HCT116 (cell line): Measurements from ENCODE around the gene EPHA3. TPM values are rescaled to one million over a fixed set of nuclear protein-coding genes. Genes with fewer than 3 reads are reported as not detected.

Source experiments
- ATAC-seq: fragments of 200-7000 bp; cut with Tn5 transposase; 2 replicates; pipeline ENCODE4 v1.9.1; 2020; ENCODE audit warnings: mild to moderate bottlenecking, moderate library complexity
- BruUV-seq: library from RNA; stranded (reverse); fragments of 400-500 nt; replicated peaks from 2 replicates; lab custom pipeline; 2021; lab: Mats Ljungman, UMichigan
- CTCF ChIA-PET: fragments of 300-600 bp; sonication (Branson Sonifier 250); formaldehyde crosslinking; loops from one replicate; lab custom pipeline; 2021; ENCODE audit warnings: antibody characterized with exemption; lab: Charles Lee
- POLR2A ChIA-PET: fragments of 300-600, 350-600 bp; sonication (Branson Sonifier 250); formaldehyde crosslinking; loops from one replicate; lab custom pipeline; 2021; ENCODE audit warnings: antibody characterized with exemption; lab: Charles Lee
- RAD21 ChIA-PET, 2 experiments: fragments of 300-600 bp; sonication (Branson Sonifier 250); formaldehyde crosslinking; loops; one replicate each; lab custom pipeline; 2023; ENCODE audit warnings: low total read pairs in 2 of 2; ENCODE audit not compliant: uncharacterized antibody in 2 of 2, unreplicated experiment in 2 of 2, low non-redundant PET in 1 of 2; lab: Charles Lee
- DNase-seq: peaks from one replicate; pipeline ENCODE4 v3.0.0-alpha.2; 2010; ENCODE audit warnings: low read depth, low spot score
- H2AFZ ChIP-seq: fragments of 200-600 bp; shearing (Covaris generic), sonication (generic); 2 replicates; pipeline ENCODE4 v1.6.1; 2017; ENCODE audit warnings: low read depth, mixed run types, mixed read lengths, antibody characterized with exemption, low read length; ENCODE audit not compliant: poor library complexity, severe bottlenecking
- H3K27ac ChIP-seq: 2 replicates; pipeline ENCODE4 v1.5.1; 2012; ENCODE audit warnings: low read depth, low read length
- H3K27me3 ChIP-seq: fragments of 200-600 bp; sonication (generic); 2 replicates; pipeline ENCODE4 v1.6.1; 2016; ENCODE audit warnings: mixed run types, low read length, mixed read lengths; ENCODE audit not compliant: insufficient read depth
- H3K36me3 ChIP-seq, 2 experiments: fragments of 200-500 bp in 1 of 2; fragments of 200-600 bp in 1 of 2; sonication (Bioruptor generic) in 1 of 2; sonication (generic) in 1 of 2; 2 replicates each; pipeline versions ENCODE4 v1.5.1 to v1.6.1; 2014 to 2016; ENCODE audit warnings: low read length in 2 of 2, inconsistent platforms in 1 of 2, mixed read lengths in 1 of 2, mixed run types in 1 of 2; ENCODE audit not compliant: insufficient read depth in 2 of 2, control insufficient read depth in 1 of 2
- H3K4me1 ChIP-seq, 2 experiments: fragments of 200-600 bp in 1 of 2; sonication (generic) in 1 of 2; 2 replicates each; pipeline versions ENCODE4 v1.5.1 to v1.6.1; 2012 to 2017; ENCODE audit warnings: low read length in 2 of 2, inconsistent platforms in 1 of 2, mild to moderate bottlenecking in 1 of 2, mixed read lengths in 1 of 2, mixed run types in 1 of 2, moderate library complexity in 1 of 2; ENCODE audit not compliant: insufficient read depth in 2 of 2, control insufficient read depth in 1 of 2
- H3K4me2 ChIP-seq: fragments of 200-600 bp; sonication (generic); 2 replicates; pipeline ENCODE4 v1.6.1; 2017; ENCODE audit warnings: mixed run types, low read length, mixed read lengths
- H3K4me3 ChIP-seq, 2 experiments: fragments of 200-600 bp in 1 of 2; sonication (generic) in 1 of 2; replicated peaks in 1 of 2; 2 replicates each; pipeline ENCODE4 v1.5.1; 2011 to 2016; ENCODE audit warnings: low read length in 2 of 2, control low read depth in 1 of 2, low read depth in 1 of 2, mild to moderate bottlenecking in 1 of 2, mixed read lengths in 1 of 2, mixed run types in 1 of 2
- H3K79me2 ChIP-seq: fragments of 200-600 bp; sonication (generic); 2 replicates; pipeline ENCODE4 v1.6.1; 2017; ENCODE audit warnings: mild to moderate bottlenecking, mixed run types, low read length, moderate library complexity, mixed read lengths; ENCODE audit not compliant: insufficient read depth
- H3K9ac ChIP-seq: fragments of 200-600 bp; sonication (generic); 2 replicates; pipeline ENCODE4 v1.6.1; 2016; ENCODE audit warnings: low read length, mixed read lengths
- H3K9me2 ChIP-seq: fragments of 200-600 bp; sonication (generic), shearing (Covaris generic); 2 replicates; pipeline ENCODE4 v1.6.1; 2017; ENCODE audit warnings: mixed run types, mild to moderate bottlenecking, moderate library complexity; ENCODE audit not compliant: insufficient read depth
- H3K9me3 ChIP-seq, 2 experiments: fragments of 200-500 bp in 1 of 2; fragments of 200-600 bp in 1 of 2; sonication (Bioruptor generic) in 1 of 2; sonication (generic) in 1 of 2; 2 replicates each; pipeline ENCODE4 v1.6.1; 2014 to 2017; ENCODE audit warnings: low read length in 2 of 2, mixed read lengths in 2 of 2, inconsistent platforms in 1 of 2, low read depth in 1 of 2, mild to moderate bottlenecking in 1 of 2, mixed run types in 1 of 2, moderate library complexity in 1 of 2; ENCODE audit not compliant: control insufficient read depth in 1 of 2, insufficient read depth in 1 of 2
- H4K20me1 ChIP-seq: fragments of 200-600 bp; sonication (generic), shearing (Covaris generic); 2 replicates; pipeline ENCODE4 v1.6.1; 2017; ENCODE audit warnings: mixed run types, mild to moderate bottlenecking, moderate library complexity; ENCODE audit not compliant: insufficient read depth
- CBX3 ChIP-seq: IDR thresholded peaks from 2 replicates; pipeline ENCODE4 v1.6.1; 2012; ENCODE audit warnings: low read depth
- EGR1 ChIP-seq: IDR thresholded peaks from 2 replicates; pipeline ENCODE4 v1.6.1; 2012; ENCODE audit warnings: low read depth
- ELF1 ChIP-seq: IDR thresholded peaks from 2 replicates; pipeline ENCODE4 v1.6.1; 2012; ENCODE audit warnings: low read depth, borderline replicate concordance
- EZH2 ChIP-seq: fragments of 200-600 bp; sonication (generic); IDR thresholded peaks from 2 replicates; pipeline ENCODE4 v1.6.1; 2017; ENCODE audit warnings: antibody characterized with exemption, mixed run types
- EZH2phosphoT487 ChIP-seq: fragments of 200-600 bp; IDR thresholded peaks from 2 replicates; pipeline ENCODE4 v1.6.1; 2018; ENCODE audit warnings: antibody characterized with exemption, borderline replicate concordance
- FOSL1 ChIP-seq: IDR thresholded peaks from 2 replicates; pipeline ENCODE4 v1.6.1; 2012; ENCODE audit warnings: low read depth
- POLR2A ChIP-seq: IDR thresholded peaks from 2 replicates; pipeline ENCODE4 v1.7.0; 2011; ENCODE audit warnings: borderline replicate concordance; ENCODE audit not compliant: insufficient read depth, insufficient read length; ENCODE audit errors: extremely low read depth
- RAD21 ChIP-seq: IDR thresholded peaks from 2 replicates; pipeline ENCODE4 v1.6.1; 2012; ENCODE audit warnings: low read depth, mild to moderate bottlenecking
- SIN3A ChIP-seq: IDR thresholded peaks from 2 replicates; pipeline ENCODE4 v1.6.1; 2012; ENCODE audit warnings: low read depth
- TCF7L2 ChIP-seq: IDR thresholded peaks from 2 replicates; pipeline ENCODE4 v1.7.0; 2011; ENCODE audit warnings: borderline replicate concordance, inconsistent platforms; ENCODE audit not compliant: insufficient read depth, insufficient read length; ENCODE audit errors: extremely low read depth
- YY1 ChIP-seq: IDR thresholded peaks from 2 replicates; pipeline ENCODE4 v1.6.1; 2011; ENCODE audit warnings: low read length, low read depth, moderate library complexity, mild to moderate bottlenecking; ENCODE audit not compliant: insufficient replicate concordance; ENCODE audit errors: extremely low read depth
- ZFX ChIP-seq: fragments of 450-650 bp; IDR thresholded peaks from 2 replicates; pipeline ENCODE4 v1.6.1; 2017
- ZNF274 ChIP-seq: fragments of 200-500 bp; sonication (Bioruptor generic); IDR thresholded peaks from 2 replicates; pipeline ENCODE4 v1.6.1; 2014; ENCODE audit warnings: mild to moderate bottlenecking, low read depth, low read length, inconsistent platforms
- intact Hi-C: fragments of 100-400 bp; cut with micrococcal nuclease; formaldehyde crosslinking; loops from 2 replicates; pipeline ENCODE4 v1.10.0; 2022
- total RNA-seq: library from RNA; stranded (reverse); gene quantifications from one replicate; pipeline ENCODE4 v1.2.1, GENCODE V29; 2021; ENCODE audit not compliant: unreplicated experiment
- TF ChIP-seq, protein P1 (sequence below): IDR thresholded peaks from 2 replicates; pipeline ENCODE4 v1.6.1; 2012
- TF ChIP-seq, protein P2 (sequence below), 3 experiments: fragments of 200-600 bp in 1 of 3; sonication (generic) in 1 of 3; IDR thresholded peaks in 2 of 3; conservative IDR thresholded peaks in 1 of 3; 2 replicates each; pipeline ENCODE4 v1.5.1; 2012 to 2017; ENCODE audit warnings: low read depth in 2 of 3, low read length in 2 of 3, antibody characterized with exemption in 1 of 3, borderline replicate concordance in 1 of 3, control low read depth in 1 of 3, mild to moderate bottlenecking in 1 of 3, mixed read lengths in 1 of 3, mixed run types in 1 of 3, moderate library complexity in 1 of 3; ENCODE audit not compliant: insufficient read depth in 1 of 3
- TF ChIP-seq, protein P3 (sequence below): IDR thresholded peaks from 2 replicates; pipeline ENCODE4 v1.6.1; 2012; ENCODE audit warnings: low read depth
- TF ChIP-seq, protein P4 (sequence below): IDR thresholded peaks from 2 replicates; pipeline ENCODE4 v1.6.1; 2011; ENCODE audit warnings: mild to moderate bottlenecking, low read length, moderate library complexity; ENCODE audit not compliant: insufficient replicate concordance; ENCODE audit errors: extremely low read depth

EPHA3 gene
- total RNA-seq, 1 experiment from 2014 or later = not detected

DNA sequence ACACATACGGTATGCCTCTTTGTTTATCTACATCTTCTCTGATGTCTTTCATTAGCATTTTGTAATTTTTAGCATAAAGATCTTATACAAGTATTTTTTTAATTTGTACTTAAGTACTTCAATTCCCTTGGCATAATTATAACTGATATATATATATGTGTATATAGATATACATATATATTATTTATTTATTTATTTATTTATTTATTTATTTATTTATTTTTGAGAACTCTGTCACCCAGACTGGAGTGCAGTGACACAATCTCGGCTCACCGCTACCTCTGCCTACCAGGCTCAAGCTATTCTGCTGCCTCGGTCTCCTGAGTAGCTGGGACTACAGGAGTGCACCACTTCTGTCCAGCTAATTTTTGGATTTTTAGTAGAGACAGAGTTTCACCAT, 382.7 kb downstream of the EPHA3 start:
- H3K27me3 ChIP-seq = no peaks in the 10 kb centered on the region
- no peaks in the 10 kb centered on the region; the same call in 1 of the 2 replicates for H4K20me1 ChIP-seq
- H3K4me3 ChIP-seq = no peak overlapping the region
- no peaks in the 10 kb centered on the region for H3K36me3 ChIP-seq
- TF ChIP-seq, protein P1, sequence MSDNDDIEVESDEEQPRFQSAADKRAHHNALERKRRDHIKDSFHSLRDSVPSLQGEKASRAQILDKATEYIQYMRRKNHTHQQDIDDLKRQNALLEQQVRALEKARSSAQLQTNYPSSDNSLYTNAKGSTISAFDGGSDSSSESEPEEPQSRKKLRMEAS = no peak
- TF ChIP-seq, protein P2, sequence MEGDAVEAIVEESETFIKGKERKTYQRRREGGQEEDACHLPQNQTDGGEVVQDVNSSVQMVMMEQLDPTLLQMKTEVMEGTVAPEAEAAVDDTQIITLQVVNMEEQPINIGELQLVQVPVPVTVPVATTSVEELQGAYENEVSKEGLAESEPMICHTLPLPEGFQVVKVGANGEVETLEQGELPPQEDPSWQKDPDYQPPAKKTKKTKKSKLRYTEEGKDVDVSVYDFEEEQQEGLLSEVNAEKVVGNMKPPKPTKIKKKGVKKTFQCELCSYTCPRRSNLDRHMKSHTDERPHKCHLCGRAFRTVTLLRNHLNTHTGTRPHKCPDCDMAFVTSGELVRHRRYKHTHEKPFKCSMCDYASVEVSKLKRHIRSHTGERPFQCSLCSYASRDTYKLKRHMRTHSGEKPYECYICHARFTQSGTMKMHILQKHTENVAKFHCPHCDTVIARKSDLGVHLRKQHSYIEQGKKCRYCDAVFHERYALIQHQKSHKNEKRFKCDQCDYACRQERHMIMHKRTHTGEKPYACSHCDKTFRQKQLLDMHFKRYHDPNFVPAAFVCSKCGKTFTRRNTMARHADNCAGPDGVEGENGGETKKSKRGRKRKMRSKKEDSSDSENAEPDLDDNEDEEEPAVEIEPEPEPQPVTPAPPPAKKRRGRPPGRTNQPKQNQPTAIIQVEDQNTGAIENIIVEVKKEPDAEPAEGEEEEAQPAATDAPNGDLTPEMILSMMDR (IDR thresholded peaks at IDR 0.05 in 2 of 3, conservative IDR thresholded peaks at IDR 0.05 in 1 of 3; ENCODE audit: borderline replicate concordance in 1 of 3, insufficient read depth in 1 of 3, low read depth in 2 of 3, low read length in 2 of 3) = no peak
- no peak for TF ChIP-seq EZH2phosphoT487
- no peak for TF ChIP-seq SIN3A
- TF ChIP-seq, protein P3, sequence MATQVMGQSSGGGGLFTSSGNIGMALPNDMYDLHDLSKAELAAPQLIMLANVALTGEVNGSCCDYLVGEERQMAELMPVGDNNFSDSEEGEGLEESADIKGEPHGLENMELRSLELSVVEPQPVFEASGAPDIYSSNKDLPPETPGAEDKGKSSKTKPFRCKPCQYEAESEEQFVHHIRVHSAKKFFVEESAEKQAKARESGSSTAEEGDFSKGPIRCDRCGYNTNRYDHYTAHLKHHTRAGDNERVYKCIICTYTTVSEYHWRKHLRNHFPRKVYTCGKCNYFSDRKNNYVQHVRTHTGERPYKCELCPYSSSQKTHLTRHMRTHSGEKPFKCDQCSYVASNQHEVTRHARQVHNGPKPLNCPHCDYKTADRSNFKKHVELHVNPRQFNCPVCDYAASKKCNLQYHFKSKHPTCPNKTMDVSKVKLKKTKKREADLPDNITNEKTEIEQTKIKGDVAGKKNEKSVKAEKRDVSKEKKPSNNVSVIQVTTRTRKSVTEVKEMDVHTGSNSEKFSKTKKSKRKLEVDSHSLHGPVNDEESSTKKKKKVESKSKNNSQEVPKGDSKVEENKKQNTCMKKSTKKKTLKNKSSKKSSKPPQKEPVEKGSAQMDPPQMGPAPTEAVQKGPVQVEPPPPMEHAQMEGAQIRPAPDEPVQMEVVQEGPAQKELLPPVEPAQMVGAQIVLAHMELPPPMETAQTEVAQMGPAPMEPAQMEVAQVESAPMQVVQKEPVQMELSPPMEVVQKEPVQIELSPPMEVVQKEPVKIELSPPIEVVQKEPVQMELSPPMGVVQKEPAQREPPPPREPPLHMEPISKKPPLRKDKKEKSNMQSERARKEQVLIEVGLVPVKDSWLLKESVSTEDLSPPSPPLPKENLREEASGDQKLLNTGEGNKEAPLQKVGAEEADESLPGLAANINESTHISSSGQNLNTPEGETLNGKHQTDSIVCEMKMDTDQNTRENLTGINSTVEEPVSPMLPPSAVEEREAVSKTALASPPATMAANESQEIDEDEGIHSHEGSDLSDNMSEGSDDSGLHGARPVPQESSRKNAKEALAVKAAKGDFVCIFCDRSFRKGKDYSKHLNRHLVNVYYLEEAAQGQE = no peak
- TF ChIP-seq, protein P4, sequence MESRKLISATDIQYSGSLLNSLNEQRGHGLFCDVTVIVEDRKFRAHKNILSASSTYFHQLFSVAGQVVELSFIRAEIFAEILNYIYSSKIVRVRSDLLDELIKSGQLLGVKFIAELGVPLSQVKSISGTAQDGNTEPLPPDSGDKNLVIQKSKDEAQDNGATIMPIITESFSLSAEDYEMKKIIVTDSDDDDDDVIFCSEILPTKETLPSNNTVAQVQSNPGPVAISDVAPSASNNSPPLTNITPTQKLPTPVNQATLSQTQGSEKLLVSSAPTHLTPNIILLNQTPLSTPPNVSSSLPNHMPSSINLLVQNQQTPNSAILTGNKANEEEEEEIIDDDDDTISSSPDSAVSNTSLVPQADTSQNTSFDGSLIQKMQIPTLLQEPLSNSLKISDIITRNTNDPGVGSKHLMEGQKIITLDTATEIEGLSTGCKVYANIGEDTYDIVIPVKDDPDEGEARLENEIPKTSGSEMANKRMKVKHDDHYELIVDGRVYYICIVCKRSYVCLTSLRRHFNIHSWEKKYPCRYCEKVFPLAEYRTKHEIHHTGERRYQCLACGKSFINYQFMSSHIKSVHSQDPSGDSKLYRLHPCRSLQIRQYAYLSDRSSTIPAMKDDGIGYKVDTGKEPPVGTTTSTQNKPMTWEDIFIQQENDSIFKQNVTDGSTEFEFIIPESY = no peak
- no peak for TF ChIP-seq ELF1
- no peak for TF ChIP-seq TCF7L2
- no peak for TF ChIP-seq FOSL1
- TF ChIP-seq RAD21 = no peak
- no peak for TF ChIP-seq POLR2A
- TF ChIP-seq ZNF274 = no peak
- no peak for TF ChIP-seq YY1
- TF ChIP-seq EGR1 = no peak
- TF ChIP-seq EZH2 = no peak
- TF ChIP-seq CBX3 = no peak
- TF ChIP-seq ZFX = no peak
- peaks cover 11% of the 10 kb centered on the region in 2 experiments; a peak in 2 of 4 replicates for H3K9me3 ChIP-seq
- H3K79me2 ChIP-seq = no peaks in the 10 kb centered on the region
- POLR2A ChIA-PET = no interaction called here
- intact Hi-C loops = no loop called here
- RAD21 ChIA-PET = no interaction called here
- no TSS peak for BruUV-seq
- H3K4me1 ChIP-seq = no peaks in the 10 kb centered on the region
- H2AFZ ChIP-seq = no peak overlapping the region
- H3K27ac ChIP-seq = no peak overlapping the region
- CTCF ChIA-PET = no interaction called here
- ATAC-seq (no peak), DNase-seq (no peak)
- H3K9me2 ChIP-seq = no peaks in the 10 kb centered on the region
- no peak overlapping the region for H3K9ac ChIP-seq
- no peak overlapping the region for H3K4me2 ChIP-seq
